Endodermal cell (in vitro differentiated cells): ENCODE measurements around the gene BMP2. TPM values are rescaled to one million over a fixed set of nuclear protein-coding genes. Genes with fewer than 3 reads are reported as not detected.

ENCODE experiments used
- DNase-seq: peaks from one replicate; pipeline ENCODE4 v3.0.0-alpha.2; 2017
- H3K27ac ChIP-seq: 2 replicates; pipeline ENCODE4 v1.5.1; 2013; ENCODE audit warnings: mild to moderate bottlenecking, low read depth, low read length, moderate library complexity
- H3K27me3 ChIP-seq: 2 replicates; pipeline ENCODE4 v1.6.1; 2013; ENCODE audit warnings: mild to moderate bottlenecking, low read length, moderate library complexity; ENCODE audit not compliant: insufficient read depth, control insufficient read depth, poor library complexity, severe bottlenecking
- H3K36me3 ChIP-seq: 2 replicates; pipeline ENCODE4 v1.7.0; 2013; ENCODE audit warnings: mild to moderate bottlenecking, low read length, moderate library complexity; ENCODE audit not compliant: control insufficient read depth, insufficient read depth
- H3K4me1 ChIP-seq: one replicate; pipeline ENCODE4 v1.7.0; 2013; ENCODE audit warnings: low read length; ENCODE audit not compliant: control insufficient read depth, insufficient read depth
- H3K4me3 ChIP-seq: 2 replicates; pipeline ENCODE4 v1.5.1; 2013; ENCODE audit warnings: mild to moderate bottlenecking, low read length, moderate library complexity
- H3K9ac ChIP-seq: 2 replicates; pipeline ENCODE4 v1.6.1; 2013; ENCODE audit warnings: mild to moderate bottlenecking, low read length, moderate library complexity; ENCODE audit not compliant: poor library complexity, severe bottlenecking; ENCODE audit errors: extremely low read depth
- H3K9me3 ChIP-seq: 2 replicates; pipeline ENCODE4 v1.6.1; 2013; ENCODE audit warnings: mild to moderate bottlenecking, low read length, moderate library complexity; ENCODE audit not compliant: control insufficient read depth
- H3K27ac Mint-ChIP-seq: 2 replicates; pipeline ENCODE4 v1.8.0; 2020; ENCODE audit warnings: mixed read lengths
- H3K27me3 Mint-ChIP-seq: 2 replicates; pipeline ENCODE4 v1.8.0; 2021; ENCODE audit warnings: mild to moderate bottlenecking, mixed read lengths; ENCODE audit not compliant: insufficient read depth
- H3K36me3 Mint-ChIP-seq: 2 replicates; pipeline ENCODE4 v1.8.0; 2020; ENCODE audit warnings: low read depth, mixed read lengths
- H3K4me1 Mint-ChIP-seq: 2 replicates; pipeline ENCODE4 v1.8.0; 2020; ENCODE audit warnings: mixed read lengths
- H3K4me3 Mint-ChIP-seq: 2 replicates; pipeline ENCODE4 v1.8.0; 2020; ENCODE audit warnings: mild to moderate bottlenecking, moderate library complexity, mixed read lengths
- H3K9me3 Mint-ChIP-seq: 2 replicates; pipeline ENCODE4 v1.8.0; 2020; ENCODE audit warnings: mild to moderate bottlenecking, mixed read lengths
- CTCF ChIP-seq: fragments of 200-600 bp; sonication (generic); conservative IDR thresholded peaks from 2 replicates; pipeline ENCODE4 v1.5.0; 2021; ENCODE audit warnings: antibody characterized with exemption, mild to moderate bottlenecking
- WGBS, 2 experiments: methylation state at CpG; one replicate each; pipeline versions ENCODE4 v1.1.5 to v1.1.7; 2013; ENCODE audit warnings: missing lambda C conversion rate in 2 of 2, mixed read lengths in 1 of 2; ENCODE audit not compliant: insufficient coverage in 1 of 2, insufficient read length in 1 of 2; 5-methylcytosine and 5-hydroxymethylcytosine counted together
- total RNA-seq, 2 donors: library from RNA; stranded (reverse); fragmentation: NEBNext Ultra II Directional in 1 of 2; extraction: Animal tissue kit (Norgen Biotek cat#: 25700) in 1 of 2; gene quantifications; 2 replicates in 1 of 2; 3 replicates in 1 of 2; pipeline ENCODE4 v1.2.1, GENCODE V29; 2021

BMP2 gene
- total RNA-seq, 2 donors from 2014 or later = 132 to 205 TPM

GRCh38 chr20:6783752-6784151 lies 16.3 kb downstream of the BMP2 start:
- Mint-ChIP-seq H3K27ac (no peak overlapping the region), H3K4me3 (no peak overlapping the region), H3K4me1 (peaks cover 21% of the 10 kb centered on the region), H3K36me3 (peaks cover 36% of the 10 kb centered on the region), H3K27me3 (peaks cover 2% of the 10 kb centered on the region), H3K9me3 (no peaks in the 10 kb centered on the region)
- H3K27me3 ChIP-seq = no peaks in the 10 kb centered on the region
- DNase-seq = no peak
- peaks cover 52% of the 10 kb centered on the region for H3K36me3 ChIP-seq
- H3K9ac ChIP-seq = no peak overlapping the region
- peaks cover 4% of the 10 kb centered on the region for H3K4me1 ChIP-seq
- H3K9me3 ChIP-seq = no peaks in the 10 kb centered on the region
- no peak overlapping the region for H3K27ac ChIP-seq
- no peak for TF ChIP-seq CTCF
- H3K4me3 ChIP-seq = no peak overlapping the region
- 94% methylated on average over 2 to 4 of the region's 5 CpGs for WGBS, 2 experiments

- no peak overlapping the region for H3K27ac ChIP-seq
- peaks cover 20% of the 10 kb centered on the region for H3K4me1 Mint-ChIP-seq
- TF ChIP-seq CTCF = no peak
- DNase-seq = no peak
- H3K27me3 Mint-ChIP-seq = peaks cover 2% of the 10 kb centered on the region
- peaks cover 4% of the 10 kb centered on the region for H3K4me1 ChIP-seq
- peaks cover 50% of the 10 kb centered on the region for H3K36me3 ChIP-seq
- H3K9me3 ChIP-seq = no peaks in the 10 kb centered on the region
- H3K4me3 Mint-ChIP-seq = no peak overlapping the region
- no peak overlapping the region for H3K27ac Mint-ChIP-seq
- H3K27me3 ChIP-seq = no peaks in the 10 kb centered on the region
- no peaks in the 10 kb centered on the region for H3K9me3 Mint-ChIP-seq
- WGBS, 2 experiments = 80 to 95% methylated on average over 1 to 5 of the region's 5 CpGs
- H3K4me3 ChIP-seq = no peak overlapping the region
- no peak overlapping the region for H3K9ac ChIP-seq
- H3K36me3 Mint-ChIP-seq = peaks cover 35% of the 10 kb centered on the region
Observed at GRCh38 chr20:6784210-6784631, 16.7 kb downstream of the BMP2 start.

DNA sequence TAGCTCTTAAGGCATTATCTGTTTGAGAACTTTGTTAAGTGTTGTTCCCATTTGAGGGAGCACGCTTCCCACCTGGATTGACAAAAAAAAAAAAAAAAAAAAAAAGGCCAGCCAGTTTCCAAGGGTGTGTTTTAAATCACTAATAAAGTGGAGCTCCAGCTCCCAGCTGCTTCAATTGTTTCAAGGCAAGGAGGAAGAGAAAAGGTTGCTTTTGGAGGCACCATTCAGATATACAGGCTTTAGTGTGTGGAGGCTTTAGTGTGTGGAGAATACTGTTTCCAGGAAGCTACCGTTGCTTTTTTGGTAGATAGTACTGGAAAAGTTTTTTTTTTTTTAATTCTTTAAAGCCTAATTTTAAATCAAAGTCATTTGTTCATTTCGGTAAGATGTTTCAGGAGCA lies 17.3 kb downstream of the BMP2 start:
- Mint-ChIP-seq H3K27me3 (peaks cover 2% of the 10 kb centered on the region), H3K36me3 (peaks cover 30% of the 10 kb centered on the region)
- no peak for DNase-seq

More for the DNA sequence above, 17.3 kb downstream of the BMP2 start:
- no peak overlapping the region for H3K27ac Mint-ChIP-seq
- Histone ChIP-seq H3K4me1 (no peaks in the 10 kb centered on the region), H3K4me3 (no peak overlapping the region), H3K9ac (no peak overlapping the region), H3K27ac (no peak overlapping the region), H3K27me3 (no peaks in the 10 kb centered on the region), H3K36me3 (peaks cover 44% of the 10 kb centered on the region), H3K9me3 (no peaks in the 10 kb centered on the region)
- 88 to 98% methylated on average over 1 to 2 of the region's 3 CpGs for WGBS, 2 experiments
- H3K4me1 Mint-ChIP-seq = peaks cover 18% of the 10 kb centered on the region
- no peaks in the 10 kb centered on the region for H3K9me3 Mint-ChIP-seq
- no peak overlapping the region for H3K4me3 Mint-ChIP-seq
- no peak for TF ChIP-seq CTCF
